Measurements from ENCODE around the gene C16orf46.

C16orf46 gene

DNA sequence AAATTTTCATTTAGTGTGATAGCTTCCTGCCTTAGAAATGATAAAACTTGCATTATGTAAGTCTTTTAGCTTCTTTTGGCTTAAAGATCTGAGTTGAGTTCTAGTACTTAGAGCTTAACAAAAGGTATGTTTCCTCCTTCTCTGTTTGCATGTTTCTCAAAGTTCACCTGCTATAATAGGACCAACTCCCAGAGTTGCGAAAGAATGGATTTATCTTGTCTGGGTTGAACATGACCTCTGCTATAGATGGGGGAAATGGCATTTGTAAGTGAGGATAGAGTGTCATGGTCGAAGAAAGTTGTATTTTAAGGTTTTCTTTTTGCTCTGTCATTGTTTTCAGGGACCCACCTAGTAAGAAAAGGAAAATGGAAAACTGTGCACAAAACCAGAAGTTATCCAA is 34.2 kb downstream of the C16orf46 start:
- H3K4me1 ChIP-seq (ENCODE audit: control insufficient read depth, insufficient read depth, low read length, unreplicated experiment): no peaks in the 10 kb centered on the region
- H3K27me3 ChIP-seq (ENCODE audit: insufficient read depth, low read length): no peaks in the 10 kb centered on the region
- H3K79me2 ChIP-seq (ENCODE audit: control insufficient read depth, insufficient read depth, low read length, unreplicated experiment): peaks cover 22% of the 10 kb centered on the region
- H3K4me3 ChIP-seq (ENCODE audit: low read depth, low read length): no peak overlapping the region
- no peak overlapping the region for H2AFZ ChIP-seq (ENCODE audit: low read length, unreplicated experiment)
- peaks cover 20% of the 10 kb centered on the region for H3K36me3 ChIP-seq (ENCODE audit: insufficient read depth, low read length)
- H3K27ac ChIP-seq (ENCODE audit: low read depth, low read length): no peak overlapping the region

DNA sequence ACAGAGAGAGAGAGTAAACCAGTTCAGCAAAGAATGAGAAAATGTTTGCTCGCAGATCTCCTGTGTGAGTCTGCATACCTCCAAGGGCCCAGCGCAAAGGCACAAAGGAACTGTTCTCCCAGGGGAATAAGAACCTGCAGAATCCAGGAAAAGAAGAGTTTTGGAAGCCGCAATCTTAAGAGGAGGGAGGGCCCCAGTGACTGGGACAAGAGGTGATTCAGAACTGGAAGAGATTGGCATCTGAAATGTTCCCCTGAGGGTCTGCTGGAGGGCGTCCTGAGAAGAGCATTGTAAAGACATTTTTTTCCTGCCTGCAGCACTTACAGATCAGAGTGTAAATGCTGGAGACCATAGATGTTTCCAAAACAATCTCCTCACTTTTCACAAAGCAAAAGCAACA is 35.3 kb downstream of the C16orf46 start:
- peaks cover 9% of the 10 kb centered on the region for H3K4me1 ChIP-seq (ENCODE audit: control insufficient read depth, insufficient read depth, low read length, unreplicated experiment)
- H2AFZ ChIP-seq (ENCODE audit: low read length, unreplicated experiment): no peak overlapping the region
- H3K79me2 ChIP-seq (ENCODE audit: control insufficient read depth, insufficient read depth, low read length, unreplicated experiment): peaks cover 34% of the 10 kb centered on the region
- H3K27ac ChIP-seq (ENCODE audit: low read depth, low read length): no peak overlapping the region
- H3K27me3 ChIP-seq (ENCODE audit: insufficient read depth, low read length): no peaks in the 10 kb centered on the region
- H3K36me3 ChIP-seq (ENCODE audit: insufficient read depth, low read length): peaks cover 20% of the 10 kb centered on the region
- no peak overlapping the region for H3K4me3 ChIP-seq (ENCODE audit: low read depth, low read length)

DNA sequence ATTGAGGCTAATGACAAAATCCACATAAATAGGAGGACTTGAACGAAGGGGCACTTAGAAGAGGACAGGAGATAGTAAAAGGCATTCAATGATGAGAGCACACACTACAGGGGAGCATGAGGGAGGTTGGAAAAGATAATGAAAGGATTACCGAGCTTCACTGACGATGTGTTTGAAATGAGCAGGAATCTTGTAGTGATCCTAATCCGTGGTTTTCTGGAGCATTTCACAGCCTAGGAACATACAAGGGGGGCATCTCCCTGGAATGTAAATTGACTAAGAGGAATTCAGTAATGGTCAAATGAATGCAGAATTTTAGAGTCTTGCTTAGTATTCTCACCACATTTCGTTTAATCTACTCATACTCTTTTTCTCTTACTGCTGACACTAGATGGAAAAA is 36.2 kb downstream of the C16orf46 start:
- Histone ChIP-seq H3K4me1 (ENCODE audit: control insufficient read depth, insufficient read depth, low read length, unreplicated experiment) (peaks cover 9% of the 10 kb centered on the region), H2AFZ (ENCODE audit: low read length, unreplicated experiment) (no peak overlapping the region), H3K36me3 (ENCODE audit: insufficient read depth, low read length) (peaks cover 20% of the 10 kb centered on the region), H3K4me3 (ENCODE audit: low read depth, low read length) (no peak overlapping the region), H3K27me3 (ENCODE audit: insufficient read depth, low read length) (no peaks in the 10 kb centered on the region), H3K79me2 (ENCODE audit: control insufficient read depth, insufficient read depth, low read length, unreplicated experiment) (peaks cover 38% of the 10 kb centered on the region), H3K27ac (ENCODE audit: low read depth, low read length) (no peak overlapping the region)

DNA sequence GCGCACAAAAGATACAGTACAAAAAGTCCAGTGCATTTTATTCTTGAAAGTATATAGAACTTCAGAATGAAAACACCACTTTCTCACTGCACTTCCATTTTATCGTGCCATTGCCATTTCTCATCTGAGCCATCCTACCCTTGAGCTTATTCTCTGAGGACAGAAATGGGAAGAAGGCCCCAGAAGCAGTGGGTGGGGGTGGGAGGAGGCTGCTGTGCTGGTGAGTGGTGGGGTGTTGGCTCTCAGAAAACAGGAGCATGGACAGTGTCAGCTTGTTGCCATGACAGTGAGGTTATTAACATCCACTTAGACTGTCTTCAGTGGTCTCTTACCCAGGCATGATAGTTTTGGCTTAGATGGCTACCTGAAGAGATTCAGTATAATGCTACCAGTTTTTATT is 36.9 kb downstream of the C16orf46 start:
- H3K27me3 ChIP-seq (ENCODE audit: insufficient read depth, low read length): no peaks in the 10 kb centered on the region
- peaks cover 20% of the 10 kb centered on the region for H3K36me3 ChIP-seq (ENCODE audit: insufficient read depth, low read length)
- H3K79me2 ChIP-seq (ENCODE audit: control insufficient read depth, insufficient read depth, low read length, unreplicated experiment): peaks cover 38% of the 10 kb centered on the region
- H3K4me1 ChIP-seq (ENCODE audit: control insufficient read depth, insufficient read depth, low read length, unreplicated experiment): peaks cover 9% of the 10 kb centered on the region
- H3K4me3 ChIP-seq (ENCODE audit: low read depth, low read length): no peak overlapping the region
- no peak overlapping the region for H3K27ac ChIP-seq (ENCODE audit: low read depth, low read length)
- H2AFZ ChIP-seq (ENCODE audit: low read length, unreplicated experiment): no peak overlapping the region

DNA sequence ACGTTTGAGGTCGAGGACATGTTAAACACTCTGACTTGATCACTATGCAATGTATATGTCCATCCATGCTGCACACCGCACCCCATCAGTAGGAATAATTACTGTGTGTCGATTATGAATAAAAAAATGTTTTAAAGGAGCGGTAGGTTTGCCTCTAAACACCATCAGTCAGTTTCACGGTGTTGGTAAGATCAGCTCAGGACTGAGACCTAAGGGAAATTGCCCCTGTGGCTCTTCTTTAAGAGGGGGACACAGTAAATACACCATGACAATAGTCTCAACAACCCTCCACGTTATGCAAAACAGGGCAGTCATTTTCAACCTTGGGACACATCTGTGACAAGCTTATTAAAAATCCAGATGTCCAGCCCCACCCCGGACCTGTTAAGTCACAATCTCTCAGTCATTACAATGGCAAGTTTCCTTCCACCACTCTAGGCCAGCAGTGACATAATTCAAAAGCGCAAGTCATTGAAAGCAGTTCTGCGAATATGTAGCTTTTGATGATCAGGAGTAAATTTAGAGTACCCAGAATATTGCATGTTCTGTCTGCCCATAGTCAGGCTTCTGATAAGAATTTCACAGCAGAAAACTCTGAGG is 40.2 kb downstream of the C16orf46 start:
- Histone ChIP-seq H3K27ac (ENCODE audit: low read depth, low read length) (no peak overlapping the region), H3K4me1 (ENCODE audit: control insufficient read depth, insufficient read depth, low read length, unreplicated experiment) (peaks cover 9% of the 10 kb centered on the region), H3K4me3 (ENCODE audit: low read depth, low read length) (peak overlapping the region; percentile 85), H3K27me3 (ENCODE audit: insufficient read depth, low read length) (no peaks in the 10 kb centered on the region), H2AFZ (ENCODE audit: low read length, unreplicated experiment) (peak overlapping the region; percentile 88), H3K79me2 (ENCODE audit: control insufficient read depth, insufficient read depth, low read length, unreplicated experiment) (peaks cover 38% of the 10 kb centered on the region), H3K36me3 (ENCODE audit: insufficient read depth, low read length) (no peaks in the 10 kb centered on the region)

DNA sequence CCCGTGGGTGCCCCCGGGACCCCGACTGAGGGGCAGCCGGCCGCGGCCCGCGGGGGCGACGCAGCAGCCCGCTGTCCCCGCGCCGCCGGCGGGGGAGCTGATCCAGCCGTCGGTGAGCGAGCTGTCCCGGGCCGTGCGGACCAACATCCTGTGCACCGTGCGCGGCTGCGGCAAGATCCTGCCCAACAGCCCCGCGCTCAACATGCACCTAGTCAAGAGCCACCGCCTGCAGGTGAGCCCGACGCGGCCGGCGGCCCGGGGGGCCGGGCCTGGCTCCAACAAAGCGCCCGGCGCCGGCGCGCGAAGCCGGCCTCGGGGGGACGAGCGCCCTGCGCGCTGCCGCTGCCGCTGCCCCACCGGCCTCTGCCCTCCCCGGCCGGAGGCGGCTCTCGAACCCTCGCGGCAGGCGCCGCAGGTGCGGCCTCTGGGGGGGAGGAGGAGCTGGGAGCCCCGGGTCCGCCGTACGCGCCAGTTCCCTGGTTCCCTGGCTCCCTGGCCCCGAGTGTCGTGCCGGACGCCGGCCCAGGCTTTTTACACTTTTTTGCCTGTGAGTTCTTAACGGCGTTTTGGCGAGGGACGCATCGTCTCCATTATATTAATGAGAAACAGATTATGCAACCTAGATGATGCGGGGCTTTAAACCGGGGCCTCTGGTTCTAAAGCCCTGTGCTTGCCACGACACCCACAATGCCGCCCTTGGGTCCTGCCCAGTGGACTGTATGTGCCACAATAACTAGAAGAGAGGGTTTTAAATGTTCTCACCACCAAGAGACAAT is 40.9 kb downstream of the C16orf46 start:
- no peak overlapping the region for H3K27ac ChIP-seq (ENCODE audit: low read depth, low read length)
- peak overlapping the region; percentile 85 for H3K4me3 ChIP-seq (ENCODE audit: low read depth, low read length)
- peak overlapping the region; percentile 88 for H2AFZ ChIP-seq (ENCODE audit: low read length, unreplicated experiment)
- H3K4me1 ChIP-seq (ENCODE audit: control insufficient read depth, insufficient read depth, low read length, unreplicated experiment): peaks cover 9% of the 10 kb centered on the region
- H3K79me2 ChIP-seq (ENCODE audit: control insufficient read depth, insufficient read depth, low read length, unreplicated experiment): peaks cover 38% of the 10 kb centered on the region
- no peaks in the 10 kb centered on the region for H3K27me3 ChIP-seq (ENCODE audit: insufficient read depth, low read length)
- H3K36me3 ChIP-seq (ENCODE audit: insufficient read depth, low read length): no peaks in the 10 kb centered on the region

DNA sequence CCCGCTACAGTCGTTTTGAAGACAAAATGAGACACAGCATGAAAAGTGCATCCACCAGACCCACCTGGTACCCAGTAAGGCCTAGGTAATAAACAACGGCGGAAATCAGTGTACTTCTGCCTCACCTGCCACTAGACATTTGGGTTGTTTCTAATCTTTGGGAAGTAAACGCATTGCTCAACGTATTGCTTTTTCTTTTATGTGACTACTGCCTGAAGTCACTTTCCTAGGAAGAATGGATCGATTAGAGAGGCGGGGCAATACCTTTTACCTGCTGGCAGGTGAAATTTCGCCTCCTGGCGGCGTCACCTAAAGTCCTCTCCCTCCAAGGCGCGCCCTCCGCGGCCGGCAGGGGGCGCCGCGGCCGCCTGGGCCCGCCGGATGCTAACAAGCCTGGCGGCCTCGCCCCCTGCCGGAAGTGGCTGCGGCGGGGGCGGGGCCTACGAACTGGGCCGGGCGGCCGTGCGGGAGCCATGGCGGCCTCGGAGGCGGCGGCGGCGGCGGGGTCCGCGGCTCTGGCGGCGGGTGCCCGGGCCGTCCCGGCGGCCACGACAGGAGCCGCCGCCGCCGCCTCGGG is 41.6 kb downstream of the C16orf46 start, which contains the start of gene ATMIN:
Gene ATMIN (plus strand): TSS at position 445 of the 577 bp plus-strand sequence. CDS start 29 bp downstream, at position 474.
- Histone ChIP-seq H3K36me3 (ENCODE audit: insufficient read depth, low read length) (no peaks in the 10 kb centered on the region), H3K4me1 (ENCODE audit: control insufficient read depth, insufficient read depth, low read length, unreplicated experiment) (peaks cover 9% of the 10 kb centered on the region), H3K27me3 (ENCODE audit: insufficient read depth, low read length) (no peaks in the 10 kb centered on the region), H2AFZ (ENCODE audit: low read length, unreplicated experiment) (peak within 1 kb of the TSS; percentile 88), H3K27ac (ENCODE audit: low read depth, low read length) (no peak within 1 kb of the TSS), H3K79me2 (ENCODE audit: control insufficient read depth, insufficient read depth, low read length, unreplicated experiment) (peaks cover 38% of the 10 kb centered on the region), H3K4me3 (ENCODE audit: low read depth, low read length) (peak within 1 kb of the TSS; percentile 85)

DNA sequence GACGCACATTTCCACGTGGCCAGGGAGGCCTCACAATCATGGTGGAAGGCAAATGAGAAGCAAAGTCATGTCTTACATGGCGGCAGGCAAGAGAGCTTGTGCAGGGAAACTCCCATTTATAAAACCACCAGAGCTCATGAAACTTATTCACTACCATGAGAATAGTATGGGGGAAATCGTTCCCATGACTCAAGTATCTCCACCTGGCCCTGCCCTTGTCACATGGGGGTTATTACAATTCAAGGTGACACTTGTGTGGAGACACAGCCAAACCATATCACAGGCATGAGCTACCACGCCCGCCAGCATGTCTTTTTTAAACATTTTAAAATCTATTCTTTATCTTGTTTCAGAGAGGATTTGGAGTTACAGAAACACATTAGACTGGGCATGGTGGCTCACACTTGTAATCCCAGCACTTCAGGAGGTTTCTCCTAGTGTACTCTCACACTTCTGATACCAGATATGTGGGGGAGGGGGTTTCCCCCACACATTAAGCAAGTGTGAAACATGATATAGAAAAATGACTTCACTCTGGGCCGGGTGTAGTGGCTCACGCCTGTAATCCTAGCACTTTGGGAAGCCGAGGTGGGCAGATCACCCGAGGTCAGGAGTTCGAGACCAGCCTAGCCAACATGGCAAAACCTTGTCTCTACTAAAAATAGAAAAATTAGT is 47.0 kb downstream of the C16orf46 start:
- H2AFZ ChIP-seq (ENCODE audit: low read length, unreplicated experiment): no peak overlapping the region
- peaks cover 3% of the 10 kb centered on the region for H3K36me3 ChIP-seq (ENCODE audit: insufficient read depth, low read length)
- no peak overlapping the region for H3K27ac ChIP-seq (ENCODE audit: low read depth, low read length)
- H3K27me3 ChIP-seq (ENCODE audit: insufficient read depth, low read length): no peaks in the 10 kb centered on the region
- H3K79me2 ChIP-seq (ENCODE audit: control insufficient read depth, insufficient read depth, low read length, unreplicated experiment): no peaks in the 10 kb centered on the region
- no peaks in the 10 kb centered on the region for H3K4me1 ChIP-seq (ENCODE audit: control insufficient read depth, insufficient read depth, low read length, unreplicated experiment)
- H3K4me3 ChIP-seq (ENCODE audit: low read depth, low read length): no peak overlapping the region

DNA sequence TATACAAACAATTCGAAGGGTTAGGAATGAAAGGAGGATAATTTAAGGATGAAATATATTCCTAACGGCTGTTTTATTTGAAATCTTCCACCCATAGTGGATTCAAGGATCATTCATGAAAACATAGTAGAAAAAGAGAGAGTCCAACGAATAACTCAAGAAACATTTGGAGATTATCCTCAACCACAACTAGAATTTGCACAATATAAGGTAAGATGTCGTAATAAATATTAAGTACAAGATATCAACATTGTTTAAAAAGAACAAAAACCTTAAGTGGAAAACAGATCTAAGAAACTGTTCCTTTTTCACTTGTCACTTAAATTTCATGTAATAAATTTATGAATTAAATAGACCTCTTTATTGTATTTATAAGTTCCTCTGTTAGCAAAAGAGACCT is 50.6 kb downstream of the C16orf46 start:
- no peaks in the 10 kb centered on the region for H3K27me3 ChIP-seq (ENCODE audit: insufficient read depth, low read length)
- H3K36me3 ChIP-seq (ENCODE audit: insufficient read depth, low read length): peaks cover 9% of the 10 kb centered on the region
- no peaks in the 10 kb centered on the region for H3K4me1 ChIP-seq (ENCODE audit: control insufficient read depth, insufficient read depth, low read length, unreplicated experiment)
- no peaks in the 10 kb centered on the region for H3K79me2 ChIP-seq (ENCODE audit: control insufficient read depth, insufficient read depth, low read length, unreplicated experiment)
- H2AFZ ChIP-seq (ENCODE audit: low read length, unreplicated experiment): no peak overlapping the region
- H3K27ac ChIP-seq (ENCODE audit: low read depth, low read length): no peak overlapping the region
- no peak overlapping the region for H3K4me3 ChIP-seq (ENCODE audit: low read depth, low read length)

DNA sequence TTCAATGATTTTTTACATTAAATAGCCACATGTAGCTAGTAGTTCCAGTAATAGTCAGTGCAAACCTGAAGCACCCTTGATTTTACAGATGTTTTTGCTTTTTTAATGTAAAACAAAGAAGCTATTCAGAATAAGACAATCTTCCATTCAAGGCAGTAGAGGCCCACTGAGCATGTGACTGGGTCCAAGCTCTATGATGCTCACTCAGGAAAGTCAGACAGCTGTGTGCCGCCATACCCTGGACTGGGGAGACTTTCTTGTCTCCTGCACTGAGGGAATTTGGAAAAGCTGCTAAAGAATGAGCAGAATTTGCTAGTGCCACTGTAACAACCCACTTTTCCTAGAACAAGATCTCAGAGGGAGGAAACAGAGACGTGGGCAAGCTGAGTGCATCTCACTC is 58.5 kb downstream of the C16orf46 start:
- no peak overlapping the region for H2AFZ ChIP-seq (ENCODE audit: low read length, unreplicated experiment)

More for the DNA sequence above, 58.5 kb downstream of the C16orf46 start:
- Histone ChIP-seq H3K27ac (ENCODE audit: low read depth, low read length) (no peak overlapping the region), H3K36me3 (ENCODE audit: insufficient read depth, low read length) (peaks cover 38% of the 10 kb centered on the region; the same call in 1 of the 2 replicates), H3K27me3 (ENCODE audit: insufficient read depth, low read length) (no peaks in the 10 kb centered on the region), H3K79me2 (ENCODE audit: control insufficient read depth, insufficient read depth, low read length, unreplicated experiment) (no peaks in the 10 kb centered on the region), H3K4me3 (ENCODE audit: low read depth, low read length) (no peak overlapping the region), H3K4me1 (ENCODE audit: control insufficient read depth, insufficient read depth, low read length, unreplicated experiment) (no peaks in the 10 kb centered on the region)
